ENCODE results near the gene BID. TPM values are rescaled to one million over a fixed set of nuclear protein-coding genes. Genes with fewer than 3 reads are reported as not detected.

The BID gene
- total RNA-seq, 2 donors from 2014 or later = 20.1 to 24.4 TPM

GRCh38 chr22:17784776-17785175 is 10.5 kb upstream of the BID start:
- TF ChIP-seq CTCF (conservative IDR thresholded peaks at IDR 0.05) = no peak
- DNase-seq = no peak
- Histone ChIP-seq H3K4me1 (ENCODE audit: control insufficient read depth, insufficient read depth, low read length) (peaks cover 5% of the 10 kb centered on the region), H3K9ac (ENCODE audit: extremely low read depth, low read length, poor library complexity, severe bottlenecking) (no peak overlapping the region), H3K27ac (ENCODE audit: low read depth, low read length) (no peak overlapping the region), H3K9me3 (ENCODE audit: control insufficient read depth, low read length) (no peaks in the 10 kb centered on the region), H3K36me3 (ENCODE audit: control insufficient read depth, insufficient read depth, low read length) (no peaks in the 10 kb centered on the region), H3K4me3 (ENCODE audit: low read length) (no peak overlapping the region), H3K27me3 (ENCODE audit: control insufficient read depth, insufficient read depth, low read length, poor library complexity, severe bottlenecking) (no peaks in the 10 kb centered on the region)
- Mint-ChIP-seq H3K4me1 (peaks cover 5% of the 10 kb centered on the region), H3K27me3 (ENCODE audit: insufficient read depth) (no peaks in the 10 kb centered on the region), H3K36me3 (ENCODE audit: low read depth) (no peaks in the 10 kb centered on the region), H3K9me3 (no peaks in the 10 kb centered on the region), H3K27ac (no peak overlapping the region), H3K4me3 (no peak overlapping the region)
- WGBS, 2 experiments (ENCODE audit: insufficient coverage in 1 of 2, insufficient read length in 1 of 2) = 95 to 97% methylated on average over 3 to 11 of the region's 11 CpGs

GRCh38 chr22:17783773-17784480 is 9.7 kb upstream of the BID start:
- peaks cover 8% of the 10 kb centered on the region for H3K4me1 Mint-ChIP-seq
- H3K36me3 ChIP-seq (ENCODE audit: control insufficient read depth, insufficient read depth, low read length) = no peaks in the 10 kb centered on the region
- DNase-seq = no peak
- H3K4me3 ChIP-seq (ENCODE audit: low read length) = no peak overlapping the region
- no peaks in the 10 kb centered on the region for H3K36me3 Mint-ChIP-seq (ENCODE audit: low read depth)
- no peaks in the 10 kb centered on the region for H3K9me3 Mint-ChIP-seq
- no peak for TF ChIP-seq CTCF (conservative IDR thresholded peaks at IDR 0.05)
- no peak overlapping the region for H3K4me3 Mint-ChIP-seq
- no peaks in the 10 kb centered on the region for H3K27me3 ChIP-seq (ENCODE audit: control insufficient read depth, insufficient read depth, low read length, poor library complexity, severe bottlenecking)
- H3K9ac ChIP-seq (ENCODE audit: extremely low read depth, low read length, poor library complexity, severe bottlenecking) = no peak overlapping the region
- no peak overlapping the region for H3K27ac Mint-ChIP-seq
- peaks cover 5% of the 10 kb centered on the region for H3K4me1 ChIP-seq (ENCODE audit: control insufficient read depth, insufficient read depth, low read length)
- WGBS, 2 experiments (ENCODE audit: insufficient coverage in 1 of 2, insufficient read length in 1 of 2) = 91 to 92% methylated on average over 12 to 18 of the region's 18 CpGs
- H3K27me3 Mint-ChIP-seq (ENCODE audit: insufficient read depth) = no peaks in the 10 kb centered on the region
- H3K9me3 ChIP-seq (ENCODE audit: control insufficient read depth, low read length) = no peaks in the 10 kb centered on the region
- H3K27ac ChIP-seq (ENCODE audit: low read depth, low read length) = no peak overlapping the region

- Histone ChIP-seq H3K4me3 (ENCODE audit: low read length) (no peak overlapping the region), H3K9me3 (ENCODE audit: control insufficient read depth, low read length) (no peaks in the 10 kb centered on the region), H3K27ac (ENCODE audit: low read depth, low read length) (no peak overlapping the region), H3K9ac (ENCODE audit: extremely low read depth, low read length, poor library complexity, severe bottlenecking) (no peak overlapping the region), H3K36me3 (ENCODE audit: control insufficient read depth, insufficient read depth, low read length) (no peaks in the 10 kb centered on the region), H3K4me1 (ENCODE audit: control insufficient read depth, insufficient read depth, low read length) (peaks cover 5% of the 10 kb centered on the region), H3K27me3 (ENCODE audit: control insufficient read depth, insufficient read depth, low read length, poor library complexity, severe bottlenecking) (no peaks in the 10 kb centered on the region)
- H3K9me3 Mint-ChIP-seq = no peaks in the 10 kb centered on the region
- no peak overlapping the region for H3K27ac Mint-ChIP-seq
- H3K27me3 Mint-ChIP-seq (ENCODE audit: insufficient read depth) = no peaks in the 10 kb centered on the region
- whole genome bisulfite sequencing, 2 experiments (ENCODE audit: insufficient coverage in 1 of 2, insufficient read length in 1 of 2) = 90 to 95% methylated on average over 3 to 9 of the region's 9 CpGs
- H3K4me1 Mint-ChIP-seq = peaks cover 8% of the 10 kb centered on the region
- no peak overlapping the region for H3K4me3 Mint-ChIP-seq
- no peak for TF ChIP-seq CTCF (conservative IDR thresholded peaks at IDR 0.05)
- no peaks in the 10 kb centered on the region for H3K36me3 Mint-ChIP-seq (ENCODE audit: low read depth)
- DNase-seq = no peak
Measured at GRCh38 chr22:17783312-17783711, 9.0 kb upstream of the BID start.
